GM23338 (cell line): ENCODE measurements around the gene UBXN11.

Experiments used
- CTCF ChIP-seq, 2 experiments: fragments of 200-600 bp in 1 of 2; sonication (generic) in 1 of 2; conservative IDR thresholded peaks; 2 replicates each; pipeline versions ENCODE4 v1.5.1 to v1.6.1; 2016 to 2017; ENCODE audit warnings: antibody characterized with exemption in 2 of 2, low read depth in 2 of 2, mild to moderate bottlenecking in 2 of 2, moderate library complexity in 1 of 2
- EZH2 ChIP-seq: fragments of 200-600 bp; sonication (generic); IDR thresholded peaks from one replicate; pipeline ENCODE4 v1.8.0; 2017; ENCODE audit warnings: antibody characterized with exemption, mild to moderate bottlenecking, low read depth; ENCODE audit not compliant: unreplicated experiment
- POLR2AphosphoS5 ChIP-seq: IDR thresholded peaks from 2 replicates; pipeline ENCODE4 v1.6.1; 2016; ENCODE audit warnings: antibody characterized with exemption, low read depth
- REST ChIP-seq: IDR thresholded peaks from one replicate; pipeline ENCODE4 v1.6.1; 2018; ENCODE audit warnings: antibody characterized with exemption; ENCODE audit not compliant: unreplicated experiment

DNA sequence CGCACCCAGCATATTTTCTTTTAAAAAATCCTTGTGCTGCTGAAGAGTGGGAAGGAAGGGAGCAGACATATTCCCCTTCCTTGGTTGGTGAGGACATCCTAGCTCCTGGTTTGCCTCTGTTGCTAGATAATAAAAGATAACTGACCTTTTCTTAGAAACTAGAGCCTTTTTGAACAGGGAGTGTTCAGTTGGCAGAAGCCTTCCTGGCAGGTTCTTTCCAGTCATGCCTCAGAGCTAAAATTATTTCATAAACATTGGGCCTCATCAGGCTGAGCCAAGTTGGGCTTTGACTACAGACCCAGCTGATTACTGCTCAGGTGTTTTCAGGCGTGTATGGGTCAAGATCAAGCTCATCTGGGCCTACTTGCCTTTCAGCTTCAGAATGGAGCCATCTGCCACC is 49.2 kb downstream of the UBXN11 start:
- no peak for TF ChIP-seq CTCF (conservative IDR thresholded peaks at IDR 0.05; ENCODE audit: low read depth in 2 of 2)
- TF ChIP-seq REST: no peak
- TF ChIP-seq POLR2AphosphoS5: no peak
- TF ChIP-seq EZH2: no peak
